ENCODE measurements around the gene TRPM1. TPM values are rescaled to one million over a fixed set of nuclear protein-coding genes. Genes with fewer than 3 reads are reported as not detected.

TRPM1 gene
- total and polyA plus RNA-seq, 2 donors (not counting 1 experiment from before 2014, with no cell fraction given) = not detected

DNA sequence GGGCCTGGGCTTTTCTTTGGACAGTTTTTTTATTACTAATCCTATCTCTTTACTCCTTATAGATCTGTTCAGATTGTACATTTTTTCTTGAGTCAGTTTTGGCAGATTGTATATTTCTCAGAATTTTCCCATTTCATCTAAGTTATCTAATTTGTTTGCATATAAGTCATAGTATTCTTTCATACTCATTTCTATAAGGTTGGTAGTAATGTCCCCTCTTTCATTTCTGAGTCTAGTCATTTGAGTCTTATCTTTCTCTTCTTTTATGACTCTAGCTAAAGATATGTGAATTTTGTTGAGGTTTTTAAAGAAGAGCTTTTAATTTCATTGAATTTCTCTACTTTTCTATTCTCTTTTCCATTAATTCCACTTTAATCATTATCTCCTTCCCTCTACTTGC is 27.2 kb downstream of the TRPM1 start:
- no peaks in the 10 kb centered on the region for H3K9me3 ChIP-seq (ENCODE audit: control insufficient read depth, insufficient read depth, low read depth, low read length)
- no peak overlapping the region for H3K27ac ChIP-seq (ENCODE audit: insufficient read depth, low read length)
- H3K79me2 ChIP-seq (ENCODE audit: control insufficient read depth, insufficient read depth, low read length) = no peaks in the 10 kb centered on the region
- no peak for TF ChIP-seq EZH2 (IDR thresholded peaks at IDR 0.05; ENCODE audit: low read length, missing control alignments)
- TF ChIP-seq, protein P1, sequence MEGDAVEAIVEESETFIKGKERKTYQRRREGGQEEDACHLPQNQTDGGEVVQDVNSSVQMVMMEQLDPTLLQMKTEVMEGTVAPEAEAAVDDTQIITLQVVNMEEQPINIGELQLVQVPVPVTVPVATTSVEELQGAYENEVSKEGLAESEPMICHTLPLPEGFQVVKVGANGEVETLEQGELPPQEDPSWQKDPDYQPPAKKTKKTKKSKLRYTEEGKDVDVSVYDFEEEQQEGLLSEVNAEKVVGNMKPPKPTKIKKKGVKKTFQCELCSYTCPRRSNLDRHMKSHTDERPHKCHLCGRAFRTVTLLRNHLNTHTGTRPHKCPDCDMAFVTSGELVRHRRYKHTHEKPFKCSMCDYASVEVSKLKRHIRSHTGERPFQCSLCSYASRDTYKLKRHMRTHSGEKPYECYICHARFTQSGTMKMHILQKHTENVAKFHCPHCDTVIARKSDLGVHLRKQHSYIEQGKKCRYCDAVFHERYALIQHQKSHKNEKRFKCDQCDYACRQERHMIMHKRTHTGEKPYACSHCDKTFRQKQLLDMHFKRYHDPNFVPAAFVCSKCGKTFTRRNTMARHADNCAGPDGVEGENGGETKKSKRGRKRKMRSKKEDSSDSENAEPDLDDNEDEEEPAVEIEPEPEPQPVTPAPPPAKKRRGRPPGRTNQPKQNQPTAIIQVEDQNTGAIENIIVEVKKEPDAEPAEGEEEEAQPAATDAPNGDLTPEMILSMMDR (conservative IDR thresholded peaks at IDR 0.05 in 1 of 2, IDR thresholded peaks at IDR 0.05 in 1 of 2; ENCODE audit: low read depth in 1 of 2, low read length in 2 of 2) = no peak
- no peak overlapping the region for H3K4me2 ChIP-seq (ENCODE audit: extremely low read depth, insufficient read depth, low read length)
- H3K36me3 ChIP-seq (ENCODE audit: control insufficient read depth, insufficient read depth, low read length) = no peaks in the 10 kb centered on the region
- no peaks in the 10 kb centered on the region for H3K4me1 ChIP-seq (ENCODE audit: control insufficient read depth, extremely low read depth, insufficient read depth, low read length)
- H2AFZ ChIP-seq (ENCODE audit: low read length) = no peak overlapping the region
- no peak overlapping the region for H3K9ac ChIP-seq (ENCODE audit: insufficient read depth, low read length)
- H3K4me3 ChIP-seq (replicated peaks in 1 of 4; ENCODE audit: control extremely low read depth in 1 of 4, insufficient read depth in 1 of 4, low read depth in 3 of 4, low read length in 4 of 4) = no peak overlapping the region
- no peaks in the 10 kb centered on the region for H4K20me1 ChIP-seq (ENCODE audit: control insufficient read depth, extremely low read depth, insufficient read depth, low read length)
- no peaks in the 10 kb centered on the region for H3K27me3 ChIP-seq (ENCODE audit: control insufficient read depth, insufficient read depth, low read length)
- DNase-seq (ENCODE audit: low read depth in 2 of 2) = no peak

DNA sequence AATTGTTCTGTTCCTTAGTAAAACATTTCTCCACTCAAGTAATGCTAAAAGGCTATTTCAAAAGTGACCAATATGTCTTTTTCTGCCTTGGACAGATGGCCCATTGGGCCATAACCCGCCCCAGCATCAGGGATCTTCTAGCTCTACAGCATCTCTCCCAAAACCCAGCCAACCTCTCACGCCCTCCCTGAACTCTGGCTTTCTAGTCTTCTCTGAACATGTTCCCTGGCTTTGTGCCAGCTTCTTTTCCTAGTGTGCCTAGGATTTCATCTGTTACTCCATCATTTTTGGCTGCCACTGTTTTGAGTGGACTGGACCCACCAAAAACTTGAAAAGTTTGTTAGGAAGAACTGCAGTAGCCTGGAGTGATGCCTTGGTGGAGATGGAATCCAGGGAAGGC is 30.7 kb downstream of the TRPM1 start:
- H3K27me3 ChIP-seq (ENCODE audit: control insufficient read depth, insufficient read depth, low read length) = no peaks in the 10 kb centered on the region
- no peak for DNase-seq (ENCODE audit: low read depth in 2 of 2)
- no peak overlapping the region for H3K27ac ChIP-seq (ENCODE audit: insufficient read depth, low read length)
- no peak overlapping the region for H3K4me3 ChIP-seq (replicated peaks in 1 of 4; ENCODE audit: control extremely low read depth in 1 of 4, insufficient read depth in 1 of 4, low read depth in 3 of 4, low read length in 4 of 4)
- H3K9ac ChIP-seq (ENCODE audit: insufficient read depth, low read length) = no peak overlapping the region
- TF ChIP-seq EZH2 (IDR thresholded peaks at IDR 0.05; ENCODE audit: low read length, missing control alignments) = no peak
- TF ChIP-seq, protein P1 (conservative IDR thresholded peaks at IDR 0.05 in 1 of 2, IDR thresholded peaks at IDR 0.05 in 1 of 2; ENCODE audit: low read depth in 1 of 2, low read length in 2 of 2) = no peak
- H3K36me3 ChIP-seq (ENCODE audit: control insufficient read depth, insufficient read depth, low read length) = no peaks in the 10 kb centered on the region
- H4K20me1 ChIP-seq (ENCODE audit: control insufficient read depth, extremely low read depth, insufficient read depth, low read length) = no peaks in the 10 kb centered on the region
- no peak overlapping the region for H2AFZ ChIP-seq (ENCODE audit: low read length)
- no peaks in the 10 kb centered on the region for H3K79me2 ChIP-seq (ENCODE audit: control insufficient read depth, insufficient read depth, low read length)
- no peaks in the 10 kb centered on the region for H3K4me1 ChIP-seq (ENCODE audit: control insufficient read depth, extremely low read depth, insufficient read depth, low read length)
- H3K4me2 ChIP-seq (ENCODE audit: extremely low read depth, insufficient read depth, low read length) = no peak overlapping the region
- H3K9me3 ChIP-seq (ENCODE audit: control insufficient read depth, insufficient read depth, low read depth, low read length) = no peaks in the 10 kb centered on the region

DNA sequence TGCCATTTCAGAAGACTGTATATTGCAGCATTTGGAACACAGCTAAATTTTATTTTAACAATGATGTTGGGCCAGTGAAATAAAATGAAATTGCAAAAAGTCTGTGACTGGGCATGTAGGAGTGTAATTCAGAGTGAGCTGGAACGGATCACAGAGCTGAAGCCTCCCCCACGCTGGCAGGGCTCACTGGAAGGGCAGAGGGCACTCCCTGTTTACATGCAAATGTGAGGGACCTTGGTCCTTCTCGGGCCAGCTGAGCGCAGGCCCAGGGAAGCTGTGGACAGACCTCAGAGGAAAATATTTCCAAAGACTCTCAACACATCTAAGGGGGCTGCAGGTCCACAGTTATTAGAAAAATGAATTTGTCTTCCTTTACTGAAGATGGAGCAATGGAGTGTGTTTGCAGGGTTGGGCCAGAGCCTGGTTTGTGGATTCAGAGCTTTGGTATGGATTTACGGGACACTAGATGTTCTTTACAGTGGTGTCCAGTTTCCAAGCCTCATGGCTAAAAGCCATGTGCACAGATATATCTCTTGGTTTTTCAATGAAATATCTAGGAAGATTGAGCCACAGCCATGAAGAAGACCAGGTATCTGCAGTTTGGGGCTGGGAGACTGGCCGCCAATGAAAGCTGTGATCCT is 32.0 kb downstream of the TRPM1 start:
- Histone ChIP-seq H3K27me3 (ENCODE audit: control insufficient read depth, insufficient read depth, low read length) (no peaks in the 10 kb centered on the region), H3K9ac (ENCODE audit: insufficient read depth, low read length) (no peak overlapping the region), H4K20me1 (ENCODE audit: control insufficient read depth, extremely low read depth, insufficient read depth, low read length) (no peaks in the 10 kb centered on the region), H3K79me2 (ENCODE audit: control insufficient read depth, insufficient read depth, low read length) (no peaks in the 10 kb centered on the region), H3K27ac (ENCODE audit: insufficient read depth, low read length) (no peak overlapping the region), H3K36me3 (ENCODE audit: control insufficient read depth, insufficient read depth, low read length) (no peaks in the 10 kb centered on the region), H3K4me3 (replicated peaks in 1 of 4; ENCODE audit: control extremely low read depth in 1 of 4, insufficient read depth in 1 of 4, low read depth in 3 of 4, low read length in 4 of 4) (no peak overlapping the region), H3K4me2 (ENCODE audit: extremely low read depth, insufficient read depth, low read length) (no peak overlapping the region), H3K4me1 (ENCODE audit: control insufficient read depth, extremely low read depth, insufficient read depth, low read length) (no peaks in the 10 kb centered on the region), H3K9me3 (ENCODE audit: control insufficient read depth, insufficient read depth, low read depth, low read length) (no peaks in the 10 kb centered on the region), H2AFZ (ENCODE audit: low read length) (no peak overlapping the region)
- no peak for TF ChIP-seq EZH2 (IDR thresholded peaks at IDR 0.05; ENCODE audit: low read length, missing control alignments)
- TF ChIP-seq, protein P1 (conservative IDR thresholded peaks at IDR 0.05 in 1 of 2, IDR thresholded peaks at IDR 0.05 in 1 of 2; ENCODE audit: low read depth in 1 of 2, low read length in 2 of 2) = no peak
- DNase-seq (ENCODE audit: low read depth in 2 of 2) = peak in 1 of 2 donors; percentile 55

All from fibroblast of lung (primary cell).